Activated CD8-positive, alpha-beta memory T cell treated with anti-CD3 and anti-CD28 coated beads, Interleukin-2, amount 50 U/mL, for 24 hours (primary cell): ENCODE data around the gene PPP3R1.

Source experiments
- DNase-seq: peaks from one replicate; pipeline ENCODE4 v3.0.0-alpha.2; 2020; ENCODE audit errors: extremely low read depth

PPP3R1 gene

DNA sequence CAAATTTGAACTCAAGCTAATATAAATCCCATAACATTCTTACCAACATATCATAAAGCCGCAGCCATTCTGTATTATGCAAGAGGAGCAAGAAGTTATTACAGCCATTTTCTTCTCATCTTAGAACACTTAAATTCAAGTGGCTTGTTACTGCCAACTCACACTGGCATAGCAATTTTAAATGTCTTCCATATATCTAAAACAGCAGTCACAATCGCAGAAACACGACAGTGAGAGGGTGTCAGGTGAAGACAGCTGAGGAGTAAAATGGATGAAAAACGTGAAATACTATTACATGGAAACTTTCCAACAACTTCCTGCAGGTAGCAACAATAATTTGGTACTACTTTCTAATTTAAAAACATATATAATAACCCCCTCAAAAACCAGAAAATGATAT is 17.9 kb downstream of the PPP3R1 start:
- DNase-seq = no peak

DNA sequence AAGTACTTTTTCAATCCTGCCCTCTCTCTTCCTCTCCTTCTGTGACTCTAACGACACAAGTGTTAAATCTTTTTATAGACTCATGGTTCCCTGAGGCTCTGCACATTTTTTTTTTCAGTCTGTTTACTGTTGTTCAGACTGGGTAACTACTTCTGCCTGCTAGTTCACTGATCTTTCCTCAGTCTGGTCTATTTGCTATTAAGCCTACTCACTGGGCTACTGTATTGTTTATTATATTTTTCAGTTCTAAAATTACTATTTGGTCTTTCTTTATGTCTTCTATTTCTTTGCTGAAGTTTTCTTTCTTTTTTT is 21.3 kb downstream of the PPP3R1 start:
- no peak for DNase-seq

DNA sequence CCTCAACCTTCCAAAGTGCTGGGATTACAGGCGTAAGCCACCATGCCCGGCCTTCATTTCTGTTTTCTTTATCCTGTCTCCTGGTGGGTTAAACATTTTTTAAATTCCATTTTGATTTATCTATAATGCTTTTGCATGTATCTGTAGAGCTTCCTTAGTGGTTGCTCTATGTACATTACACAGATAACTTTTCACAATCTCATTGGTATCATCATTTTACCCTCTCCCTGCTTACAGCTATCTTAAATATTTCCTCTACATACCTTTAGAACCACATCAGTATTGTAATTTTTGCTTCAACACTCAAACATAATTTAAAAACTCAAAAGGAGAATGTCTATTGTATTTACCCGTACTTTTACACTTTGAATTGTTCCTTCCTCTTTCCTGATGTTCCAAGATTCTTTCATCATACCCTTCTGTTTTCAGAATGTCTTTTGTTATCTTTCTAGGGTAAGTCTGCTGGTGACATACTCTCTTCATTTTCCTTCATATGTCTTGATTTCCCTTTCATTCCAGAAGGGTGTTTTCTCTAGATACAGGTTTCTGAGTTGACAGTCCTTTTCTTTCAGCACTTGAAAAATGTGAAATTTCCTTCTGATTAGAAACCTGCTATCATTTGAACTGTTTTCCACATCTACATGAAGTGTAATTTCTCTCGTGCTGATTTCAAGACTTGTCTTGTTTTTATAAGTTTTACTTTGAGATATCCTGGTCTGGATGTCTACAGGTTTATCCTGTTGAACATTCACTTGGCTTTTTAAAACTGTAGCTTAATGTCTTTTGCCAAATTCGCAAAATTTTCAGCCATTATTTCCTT is 21.9 kb downstream of the PPP3R1 start:
- DNase-seq = no peak

DNA sequence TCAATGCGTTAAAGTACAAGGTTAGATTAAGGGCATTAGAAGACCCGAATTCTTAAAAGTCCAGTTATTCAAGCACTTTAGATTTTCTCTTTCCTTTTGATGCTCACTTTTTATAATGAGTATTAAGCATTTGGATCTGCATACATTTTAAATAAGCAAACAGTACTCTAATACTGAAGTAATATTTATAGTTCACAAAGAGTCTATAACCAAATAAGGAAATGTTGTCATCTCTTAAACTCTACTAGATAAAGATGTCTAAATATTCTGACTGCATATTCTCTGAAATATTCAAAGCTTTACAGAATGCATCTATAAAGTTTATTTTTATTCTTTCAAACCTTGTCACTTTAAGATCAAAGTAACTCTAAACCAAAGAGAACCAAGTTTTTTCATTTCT is 25.5 kb downstream of the PPP3R1 start:
- no peak for DNase-seq

DNA sequence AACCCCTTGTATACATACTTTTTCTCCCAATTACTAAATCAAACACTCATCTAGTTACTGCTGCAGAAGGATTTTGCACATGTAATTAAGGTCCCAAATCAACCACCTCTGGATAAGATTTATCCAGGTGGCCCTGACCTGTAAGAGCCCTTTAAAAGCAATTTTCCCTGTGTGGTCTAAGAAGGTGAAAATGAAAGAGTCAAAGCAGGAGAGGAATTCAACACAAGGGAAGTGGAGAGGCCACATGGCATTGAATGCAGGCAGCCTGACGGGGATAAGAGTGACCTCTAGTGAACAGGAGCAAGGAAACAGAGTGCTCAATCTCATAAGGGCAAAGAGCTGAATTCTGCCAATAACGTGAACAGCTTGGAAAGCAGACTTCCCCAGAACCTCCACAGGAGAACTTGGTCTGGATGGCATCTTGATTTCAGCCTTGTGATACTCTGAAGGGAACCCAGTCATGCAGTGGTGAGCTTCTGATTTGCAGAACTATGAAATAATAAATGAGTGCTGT is 27.2 kb downstream of the PPP3R1 start:
- DNase-seq = no peak

DNA sequence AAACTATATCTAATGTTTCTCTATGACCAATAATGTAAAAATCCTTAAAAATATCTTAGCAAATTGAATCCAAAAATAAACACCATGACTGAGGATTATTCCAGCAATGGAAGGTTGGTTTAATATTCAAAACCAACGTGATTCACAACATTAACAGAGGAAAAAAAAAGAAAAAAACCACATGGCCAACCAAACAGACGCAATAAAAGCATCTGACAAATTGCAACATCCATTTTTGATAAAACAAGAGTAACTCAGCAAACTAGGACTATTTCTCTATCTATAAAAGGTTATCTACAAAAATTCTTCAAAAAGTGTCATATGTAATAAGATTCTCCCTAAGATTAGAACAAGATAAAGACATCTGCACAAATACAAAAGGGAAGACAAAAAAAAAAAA is 28.9 kb downstream of the PPP3R1 start:
- no peak for DNase-seq

DNA sequence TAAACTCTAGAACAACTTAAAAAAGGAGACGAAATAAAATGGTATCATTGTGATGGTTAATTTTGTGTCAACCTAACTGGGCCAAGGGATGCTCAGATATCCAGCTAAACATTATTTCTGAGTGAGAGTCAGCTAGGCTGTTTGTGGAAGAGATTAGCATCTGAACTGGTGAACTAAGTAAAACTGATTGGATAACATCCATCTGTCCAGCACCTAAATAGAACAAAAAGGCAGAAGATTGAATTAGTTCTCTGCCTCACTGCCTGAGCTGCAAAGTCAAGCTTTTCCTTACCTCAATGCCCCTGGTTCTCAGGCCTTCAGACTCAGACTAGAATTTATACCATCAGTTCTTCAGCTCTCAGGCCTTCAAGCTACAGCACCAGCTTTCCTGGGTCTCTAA is 30.0 kb downstream of the PPP3R1 start:
- no peak for DNase-seq

DNA sequence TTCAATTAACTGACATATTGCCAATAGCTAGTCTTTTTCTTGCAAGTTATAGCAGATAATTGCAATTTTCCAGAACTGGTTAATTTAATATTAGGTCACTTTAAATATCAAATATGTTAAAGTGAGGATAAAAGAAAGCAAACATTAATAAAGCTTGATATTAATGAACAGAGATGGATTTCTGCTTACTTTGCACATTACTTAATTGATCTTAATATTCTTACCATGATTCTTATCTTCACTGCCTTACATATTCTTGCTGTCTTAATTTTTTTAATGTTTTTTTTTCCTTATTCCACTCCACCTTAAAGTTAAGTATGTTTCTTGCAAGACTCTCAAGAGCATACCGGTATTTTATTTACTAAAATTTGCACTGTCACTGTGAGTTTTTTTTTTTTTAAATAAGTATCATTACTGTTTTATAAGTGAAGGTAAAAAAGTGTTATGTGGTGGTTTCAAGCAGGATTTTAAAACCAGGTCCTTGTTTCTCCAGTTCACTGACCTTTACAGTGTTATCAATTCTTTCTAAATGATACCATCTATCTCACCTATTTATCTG is 33.9 kb downstream of the PPP3R1 start:
- DNase-seq = no peak

DNA sequence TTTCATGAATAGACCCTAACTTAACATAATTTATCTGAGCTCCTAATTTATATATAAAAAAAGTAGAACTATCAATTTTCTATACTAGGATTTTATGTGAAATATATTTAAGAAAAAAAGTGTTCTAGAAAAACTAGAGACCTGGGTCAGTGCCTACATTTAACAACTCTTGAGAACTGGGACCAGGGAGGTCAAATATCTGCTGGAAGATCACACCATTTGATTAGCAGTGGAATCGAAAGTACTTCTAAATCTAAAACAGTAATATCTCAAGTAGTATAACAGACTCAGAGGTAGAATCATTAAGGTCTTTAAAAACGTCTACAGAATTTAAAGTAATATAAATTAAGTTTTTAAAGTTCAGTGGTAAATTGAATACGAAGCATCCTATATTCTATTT is 34.6 kb downstream of the PPP3R1 start:
- no peak for DNase-seq

DNA sequence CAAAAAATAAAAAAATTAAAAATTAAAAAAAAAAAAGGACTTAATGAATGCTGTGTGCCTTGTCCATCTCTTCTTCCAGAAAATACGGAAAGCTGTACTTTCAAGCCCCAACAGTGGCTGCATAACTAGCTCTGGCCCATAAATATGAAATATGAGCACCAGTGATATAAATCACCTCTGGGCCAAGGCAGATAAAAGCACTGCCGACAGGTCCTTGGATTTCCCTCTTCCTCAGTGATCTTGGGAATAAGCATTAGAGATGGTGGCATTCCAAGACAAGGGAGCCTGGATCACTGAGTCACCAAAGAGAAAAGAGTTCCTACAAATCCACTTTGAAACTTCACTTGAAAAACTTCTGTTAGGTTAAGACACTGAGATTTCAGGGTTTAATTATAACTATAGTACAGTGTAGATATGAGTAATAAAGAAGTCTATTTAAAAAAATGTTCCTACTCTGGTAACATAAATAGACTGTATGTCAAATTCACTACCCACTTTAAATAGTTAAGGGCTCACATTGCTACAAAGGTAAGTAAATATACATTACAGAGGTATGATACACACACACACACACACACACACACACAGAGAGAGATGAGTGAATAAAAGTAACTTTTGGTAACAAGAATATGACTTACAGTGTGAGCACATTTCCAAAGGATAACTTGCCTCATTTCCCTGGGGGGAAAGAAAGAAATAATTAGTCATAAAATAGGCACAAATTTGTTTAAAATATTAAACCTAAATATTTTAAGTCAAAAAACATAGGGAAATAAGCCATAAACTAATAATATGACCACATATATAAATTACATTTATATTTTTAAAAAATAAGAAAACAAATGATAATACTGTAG is 35.6 kb downstream of the PPP3R1 start:
- DNase-seq = no peak

DNA sequence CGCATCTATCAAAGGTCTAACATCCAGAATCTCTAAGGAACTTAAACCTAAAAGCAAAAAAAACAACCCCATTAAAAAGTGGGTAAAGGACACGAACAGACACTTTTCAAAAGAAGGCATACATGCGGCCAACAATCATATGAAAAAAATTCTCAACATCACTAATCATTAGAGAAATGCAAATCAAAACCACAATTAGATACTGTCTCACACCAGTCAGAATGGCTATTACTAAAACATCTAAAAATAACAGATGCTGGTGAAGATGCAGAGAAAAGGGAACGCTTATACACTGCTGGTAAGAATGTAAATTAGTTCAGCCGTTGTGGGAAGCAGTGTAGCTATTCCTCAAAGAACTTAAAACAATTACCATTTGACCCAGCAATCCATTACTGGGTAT is 38.0 kb downstream of the PPP3R1 start:
- DNase-seq = no peak

DNA sequence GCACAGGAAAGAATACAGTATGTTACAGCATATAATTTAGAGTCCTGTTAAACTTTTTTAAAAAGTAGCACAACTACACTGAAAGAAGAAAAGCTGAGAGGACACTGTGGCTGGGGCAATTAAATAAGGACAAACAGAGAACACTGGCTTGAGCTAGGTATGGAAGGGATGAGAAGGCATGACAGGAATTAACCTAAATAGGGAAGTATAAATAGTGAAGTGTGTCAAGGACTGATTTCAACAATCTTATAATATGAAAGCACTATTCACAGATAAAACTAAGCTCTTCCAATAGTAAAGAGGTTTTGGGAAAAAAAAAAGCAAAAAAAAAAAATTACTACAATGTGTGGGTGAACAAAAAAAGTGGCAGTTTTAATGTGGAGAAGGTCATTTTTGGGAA is 45.5 kb downstream of the PPP3R1 start:
- DNase-seq = no peak

DNA sequence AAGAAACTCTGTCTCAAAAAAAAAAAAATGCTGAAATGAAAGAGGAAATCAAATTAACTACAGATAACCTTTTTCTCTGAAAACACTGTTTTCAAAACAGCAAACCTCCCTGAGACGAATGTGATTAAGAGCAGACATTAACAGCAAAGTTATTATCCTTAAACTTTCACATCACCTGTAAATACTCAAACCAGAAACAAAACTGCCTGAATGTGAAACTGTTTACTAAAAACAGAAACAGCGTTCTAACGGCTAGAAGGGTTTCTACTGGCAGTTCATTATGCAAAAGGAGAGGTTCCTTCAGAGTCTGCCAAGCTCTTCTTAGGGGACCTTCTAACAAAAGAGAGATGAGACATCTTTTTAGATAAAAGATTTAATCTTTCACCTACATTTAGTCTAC is 48.7 kb downstream of the PPP3R1 start:
- DNase-seq = no peak

DNA sequence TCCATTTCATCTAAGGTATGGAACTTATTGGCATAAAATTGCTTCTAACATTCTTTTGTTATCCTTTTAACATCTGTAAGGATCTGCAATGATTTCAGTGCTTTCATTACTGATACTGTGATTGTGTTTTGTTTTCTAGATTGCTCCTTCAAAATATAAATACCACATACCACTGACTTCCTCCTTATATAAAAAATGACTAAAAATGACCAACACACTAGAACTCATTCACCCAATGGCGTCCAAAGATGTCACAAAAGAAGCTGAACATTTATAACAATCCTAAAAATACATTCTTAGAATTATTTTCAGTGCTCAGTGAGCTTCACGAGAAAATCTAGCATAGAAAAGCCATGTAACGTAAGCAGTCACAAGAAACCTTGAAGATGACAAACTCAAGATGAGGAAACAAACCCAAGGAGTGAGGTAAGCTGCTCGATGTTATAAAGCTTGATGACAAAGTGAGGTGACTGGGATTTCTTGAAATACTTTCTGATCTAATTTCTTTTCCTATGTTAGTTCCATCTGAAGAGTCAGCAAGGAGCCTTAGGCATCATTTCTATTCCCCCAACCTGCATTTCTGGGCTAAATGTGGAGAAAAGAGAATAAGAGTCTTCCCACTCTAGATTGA is 52.1 kb downstream of the PPP3R1 start:
- no peak for DNase-seq

DNA sequence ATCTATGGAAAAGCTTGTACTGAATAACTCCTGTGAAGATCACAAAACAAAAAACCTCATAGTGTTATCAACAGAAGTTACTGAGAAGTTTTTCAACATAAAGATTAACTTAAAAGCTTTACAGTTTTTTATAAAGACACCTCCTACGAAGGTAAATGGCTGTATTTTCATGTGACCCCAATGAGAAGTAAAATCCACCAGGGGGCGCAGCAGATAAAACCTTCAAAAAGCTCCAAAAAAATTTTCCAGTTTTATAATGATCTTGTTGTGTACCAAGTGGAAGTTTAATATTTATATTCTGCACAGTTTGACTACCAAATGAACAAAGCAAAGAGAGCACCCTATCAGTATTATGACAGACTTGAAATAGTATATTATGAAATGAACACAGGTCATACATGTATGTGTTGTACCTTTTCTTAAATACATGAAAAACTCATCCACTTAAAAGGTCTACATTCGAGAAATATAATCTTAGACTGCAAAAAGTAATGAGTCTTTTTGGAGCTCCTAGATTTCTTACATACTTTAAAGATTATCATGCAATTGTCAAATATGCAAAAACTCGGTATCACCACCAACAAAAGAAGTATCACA is 56.1 kb downstream of the PPP3R1 start:
- DNase-seq = no peak

DNA sequence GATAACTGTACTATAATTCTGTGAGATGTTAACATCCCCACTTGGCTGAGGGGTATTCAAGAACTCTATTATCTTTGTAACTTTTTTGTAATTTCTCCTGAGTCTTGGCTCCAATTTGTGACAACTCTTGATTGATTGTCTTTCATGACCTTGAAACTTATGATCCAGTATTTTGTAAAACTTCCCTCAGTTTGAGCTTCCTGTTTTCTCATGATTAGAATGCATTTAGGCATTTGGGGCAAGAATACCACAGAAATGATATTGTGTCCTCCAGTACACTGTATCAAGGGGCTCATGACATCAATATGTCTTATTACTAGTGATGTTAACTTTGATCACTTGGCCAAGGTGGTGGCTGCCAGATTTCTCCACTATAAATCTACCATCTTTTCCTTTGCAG is 57.2 kb downstream of the PPP3R1 start:
- DNase-seq = no peak

DNA sequence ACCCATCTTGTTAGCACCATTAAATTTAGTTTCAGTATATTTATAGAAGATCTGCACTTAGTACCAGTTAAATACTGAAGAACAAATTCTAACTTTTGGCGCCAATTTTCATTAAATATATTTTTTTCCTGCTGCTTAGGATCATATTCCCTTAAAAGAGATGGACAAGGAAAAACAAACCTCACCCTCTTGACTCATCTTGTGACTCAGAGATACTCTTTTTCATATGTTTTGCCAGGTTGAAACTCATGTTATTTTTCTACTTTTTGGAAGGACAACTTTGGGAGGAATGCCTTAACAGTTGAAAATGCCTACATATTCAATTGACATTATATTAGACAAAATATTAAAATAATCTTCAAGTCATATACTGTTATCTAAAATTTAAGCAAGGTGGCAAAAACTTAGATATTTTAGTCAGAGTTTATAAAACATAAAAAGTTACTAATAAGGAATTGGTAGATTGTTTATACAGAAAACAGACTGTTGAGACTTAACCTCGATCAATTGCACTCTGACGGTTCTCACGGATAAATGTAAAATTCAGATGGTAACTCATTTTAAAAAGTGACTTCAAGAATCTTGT is 58.5 kb downstream of the PPP3R1 start:
- no peak for DNase-seq

DNA sequence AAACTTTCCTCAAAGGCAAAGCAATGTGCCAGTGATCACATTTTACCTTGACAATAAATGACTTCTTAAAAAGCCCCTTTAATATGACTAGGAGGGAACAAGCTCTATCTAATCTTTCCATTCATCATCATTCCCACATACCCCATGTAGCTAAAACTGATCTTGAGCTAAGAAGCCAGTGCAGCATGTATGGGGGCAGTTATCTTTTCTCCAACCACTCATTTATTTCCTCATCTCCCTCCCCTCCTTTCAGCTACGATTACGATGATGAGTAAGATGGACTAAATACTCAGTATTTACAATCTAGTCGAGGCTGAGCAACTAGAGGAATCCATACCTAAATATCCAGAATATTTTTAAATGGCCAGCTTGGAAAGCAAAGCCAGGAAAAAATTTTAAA is 59.2 kb downstream of the PPP3R1 start:
- no peak for DNase-seq

DNA sequence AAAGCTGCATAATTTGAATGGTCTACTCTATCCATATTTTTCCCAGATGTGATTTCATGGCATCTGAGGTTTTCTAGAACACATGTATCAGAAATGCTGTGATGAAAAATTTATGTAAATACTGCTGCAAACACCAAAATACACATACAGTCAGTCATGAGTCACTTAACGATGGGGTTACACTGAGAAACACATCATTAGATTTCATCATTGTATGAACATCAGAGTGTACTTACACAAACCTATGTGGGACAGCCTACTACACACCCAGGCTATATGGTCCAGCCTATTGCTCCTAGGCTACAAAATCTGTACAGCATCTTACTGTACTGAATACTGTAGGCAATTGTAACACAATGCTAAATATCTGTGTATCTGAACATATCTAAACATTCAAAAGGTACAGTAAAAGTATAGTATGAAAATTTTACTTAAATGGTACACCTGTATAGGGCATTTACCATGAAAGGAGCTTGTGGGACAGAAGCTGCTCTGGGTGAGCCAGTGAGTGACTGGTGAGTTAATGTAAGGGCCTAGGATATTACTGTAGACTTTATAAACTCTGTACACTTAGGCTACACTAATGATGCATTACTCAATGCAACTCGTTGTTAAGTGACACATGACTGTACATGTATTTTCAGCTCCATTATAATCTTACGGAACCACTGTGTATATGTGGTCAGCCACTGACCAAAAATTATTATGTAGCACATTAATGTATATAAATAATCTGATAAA is 61.2 kb downstream of the PPP3R1 start:
- no peak for DNase-seq

DNA sequence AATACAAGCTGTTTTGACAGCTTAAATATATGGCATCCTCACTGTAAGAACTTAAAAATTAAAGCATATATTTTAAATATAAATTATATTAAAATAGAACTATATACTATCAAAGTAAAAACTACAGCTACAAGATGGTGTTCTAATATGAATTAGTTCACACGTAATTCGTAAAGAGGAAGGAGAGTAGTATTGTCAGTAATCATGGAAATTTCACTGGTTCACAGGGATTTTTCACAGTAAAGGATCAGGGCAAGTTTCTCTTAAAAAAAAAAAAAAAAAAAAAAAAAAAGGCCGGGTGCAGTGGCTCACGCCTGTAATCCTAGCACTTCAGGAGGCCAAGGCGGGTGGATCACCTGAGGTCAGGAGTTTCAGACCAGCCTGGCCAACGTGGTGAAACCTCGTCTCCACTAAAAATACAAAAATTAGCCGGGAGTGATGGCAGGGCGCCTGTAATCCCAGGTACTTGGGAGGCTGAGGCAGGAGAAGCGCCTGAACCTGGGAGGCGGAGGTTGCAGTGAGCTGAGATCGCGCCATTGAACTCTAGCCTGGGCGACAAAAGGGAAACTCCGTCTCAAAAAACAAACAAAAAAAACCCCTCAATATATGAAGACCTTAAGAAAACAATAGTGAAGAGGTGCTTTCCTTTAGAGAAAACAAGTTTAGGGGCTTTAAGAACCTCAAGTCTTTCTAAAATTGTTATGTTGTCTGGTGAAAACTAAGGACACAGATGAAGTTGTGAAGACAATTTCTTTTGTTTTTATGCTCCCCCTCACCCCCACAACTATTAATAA is 62.1 kb downstream of the PPP3R1 start:
- no peak for DNase-seq
